GM12878 (cell line): ENCODE results near the gene PRKG1. TPM values are rescaled to one million over a fixed set of nuclear protein-coding genes. Genes with fewer than 3 reads are reported as not detected.

ENCODE experiments used
- ATAC-seq: fragments of 200-7000 bp; cut with Tn5 transposase; 3 replicates; pipeline ENCODE4 v1.9.1; 2020; ENCODE audit warnings: mild to moderate bottlenecking, moderate library complexity
- BruUV-seq: library from RNA; stranded (reverse); fragments of 400-500 nt; replicated peaks from 2 replicates; lab custom pipeline; 2021; lab: Mats Ljungman, UMichigan
- CTCF ChIA-PET: fragments of 300-600 bp; sonication (Branson Sonifier 250); formaldehyde crosslinking; extraction: SDS; loops from one replicate; lab custom pipeline; 2021; ENCODE audit warnings: inconsistent platforms; lab: Yijun Ruan, JAX
- POLR2A ChIA-PET: fragments of 350-600 bp; formaldehyde crosslinking; extraction: SDS; loops from one replicate; lab custom pipeline; 2021; ENCODE audit warnings: inconsistent platforms; lab: Charles Lee
- RAD21 ChIA-PET: fragments of 300-600 bp; sonication (Branson Sonifier 250); formaldehyde crosslinking; loops from one replicate; lab custom pipeline; 2023; ENCODE audit warnings: antibody characterized with exemption; ENCODE audit not compliant: unreplicated experiment; lab: Charles Lee
- SMC1A ChIA-PET: fragments of 300-600 bp; sonication (Branson Sonifier 250); formaldehyde crosslinking; loops from one replicate; lab custom pipeline; 2023; ENCODE audit not compliant: unreplicated experiment, uncharacterized antibody; lab: Charles Lee
- DNase-seq: peaks from one replicate; pipeline ENCODE4 v3.0.0-alpha.2; 2011; ENCODE audit warnings: low read depth, low spot score
- FAIRE-seq: peaks from 3 replicates; lab custom pipeline; 2011; peaks lifted over from hg19 to GRCh38; lab: Jason Lieb, UNC
- H2AFZ ChIP-seq: 2 replicates; pipeline ENCODE4 v1.6.0; 2011; ENCODE audit warnings: low read depth, low read length, control low read depth; ENCODE audit not compliant: control insufficient read depth
- H3K27ac ChIP-seq: 2 replicates; pipeline ENCODE4 v1.5.1; 2011; ENCODE audit warnings: control low read depth; ENCODE audit not compliant: control insufficient read depth, insufficient read depth
- H3K27me3 ChIP-seq, 2 experiments: replicated peaks in 1 of 2; 2 replicates each; pipeline versions ENCODE4 v1.6.0 to v1.6.1; 2011; ENCODE audit warnings: low read length in 1 of 2; ENCODE audit not compliant: control insufficient read depth in 2 of 2, insufficient read depth in 2 of 2
- H3K36me3 ChIP-seq, 2 experiments: 2 replicates each; pipeline ENCODE4 v1.5.1; 2011; ENCODE audit warnings: low read length in 1 of 2; ENCODE audit not compliant: control insufficient read depth in 2 of 2, insufficient read depth in 2 of 2
- H3K4me1 ChIP-seq: 2 replicates; pipeline ENCODE4 v1.6.1; 2011; ENCODE audit warnings: mild to moderate bottlenecking, low read length, moderate library complexity, mixed read lengths; ENCODE audit not compliant: control insufficient read depth, insufficient read depth
- H3K4me2 ChIP-seq: 2 replicates; pipeline ENCODE4 v1.6.0; 2011; ENCODE audit warnings: control low read depth; ENCODE audit not compliant: control insufficient read depth, insufficient read depth
- H3K4me3 ChIP-seq: fragments of 200-600 bp; sonication (generic); 2 replicates; pipeline ENCODE4 v1.5.1; 2016
- H3K79me2 ChIP-seq: 2 replicates; pipeline ENCODE4 v1.6.0; 2011; ENCODE audit warnings: low read length; ENCODE audit not compliant: control insufficient read depth, insufficient read depth
- H3K9ac ChIP-seq: 2 replicates; pipeline ENCODE4 v1.8.0; 2011; ENCODE audit warnings: low read length, control low read depth, mixed read lengths; ENCODE audit not compliant: control insufficient read depth, insufficient read depth
- H3K9me3 ChIP-seq: replicated peaks from 3 replicates; pipeline ENCODE4 v1.5.1; 2011; ENCODE audit warnings: mild to moderate bottlenecking, low read length; ENCODE audit not compliant: control insufficient read depth, insufficient read depth
- H4K20me1 ChIP-seq: 2 replicates; pipeline ENCODE4 v1.6.0; 2011; ENCODE audit not compliant: control insufficient read depth, insufficient read depth
- FOS ChIP-seq: IDR thresholded peaks from 3 replicates; pipeline ENCODE4 v1.6.1; 2011; ENCODE audit warnings: borderline replicate concordance; ENCODE audit not compliant: insufficient read length; ENCODE audit errors: extremely low read depth
- HDAC6 ChIP-seq: fragments of 200-600 bp; sonication (generic); IDR thresholded peaks from one replicate; pipeline ENCODE4 v1.8.0; 2017; ENCODE audit warnings: antibody characterized with exemption; ENCODE audit not compliant: unreplicated experiment
- KAT2A ChIP-seq: conservative IDR thresholded peaks from 2 replicates; pipeline ENCODE4 v1.6.1; 2011; ENCODE audit warnings: low read depth, low read length; ENCODE audit not compliant: control insufficient read depth
- MEF2A ChIP-seq: IDR thresholded peaks from 2 replicates; pipeline ENCODE4 v1.6.1; 2011; ENCODE audit warnings: low read depth, mild to moderate bottlenecking, low read length, moderate library complexity; ENCODE audit not compliant: insufficient read depth
- MYC ChIP-seq: IDR thresholded peaks from 2 replicates; pipeline ENCODE4 v1.6.1; 2011; ENCODE audit warnings: mild to moderate bottlenecking, low read length, moderate library complexity, inconsistent platforms; ENCODE audit not compliant: insufficient read depth, insufficient replicate concordance, insufficient read length, severe bottlenecking
- NBN ChIP-seq: fragments of 450-650 bp; IDR thresholded peaks from 2 replicates; pipeline ENCODE4 v1.6.1; 2016
- PAX8 ChIP-seq: fragments of 450-650 bp; IDR thresholded peaks from 2 replicates; pipeline ENCODE4 v1.6.1; 2017; ENCODE audit warnings: mild to moderate bottlenecking, moderate library complexity
- RBBP5 ChIP-seq: fragments of 200-600 bp; sonication (generic); conservative IDR thresholded peaks from 2 replicates; pipeline ENCODE4 v1.6.1; 2016
- SMARCA5 ChIP-seq: fragments of 450-650 bp; IDR thresholded peaks from 2 replicates; pipeline ENCODE4 v1.6.1; 2017; ENCODE audit warnings: mild to moderate bottlenecking
- SREBF2 ChIP-seq: IDR thresholded peaks from 2 replicates; pipeline ENCODE4 v1.6.1; 2012; ENCODE audit warnings: mild to moderate bottlenecking, low read length
- SUZ12 ChIP-seq: fragments of 200-600 bp; sonication (generic); IDR thresholded peaks from one replicate; pipeline ENCODE4 v1.6.1; 2018; ENCODE audit warnings: antibody characterized with exemption, mild to moderate bottlenecking; ENCODE audit not compliant: unreplicated experiment
- ZNF274 ChIP-seq: IDR thresholded peaks from one replicate; pipeline ENCODE4 v1.8.0; 2011; ENCODE audit not compliant: insufficient read length, insufficient read depth
- ZZZ3 ChIP-seq: IDR thresholded peaks from 2 replicates; pipeline ENCODE4 v1.6.1; 2011; ENCODE audit warnings: low read depth; ENCODE audit not compliant: control insufficient read depth, insufficient read length
- WGBS: methylation state at CpG from one replicate; pipeline ENCODE4 v1.1.6; 2016; ENCODE audit warnings: low lambda C conversion rate; ENCODE audit not compliant: insufficient replicate concordance, insufficient coverage; ENCODE audit errors: missing lambda C conversion rate; 5-methylcytosine and 5-hydroxymethylcytosine counted together
- in situ Hi-C: fragments of 300-500 bp; cut with MboI; formaldehyde crosslinking; loops from 9 replicates; pipeline ENCODE4 v1.14.3; 2018; ENCODE audit warnings: mixed read lengths
- intact Hi-C: fragments of 100-400 bp; cut with micrococcal nuclease; formaldehyde crosslinking; loops from one replicate; pipeline ENCODE4 v1.14.2; 2022; ENCODE audit not compliant: unreplicated experiment
- polyA plus RNA-seq, 11 experiments: library from polyadenylated mRNA; depleted of rRNA in 4 of 11; unstranded in 6 of 11; stranded (reverse) in 5 of 11; fragments of >200 nt; fragmentation: Nextera tagmentation in 4 of 11; fragmentation: Illumina TruSeq in 1 of 11; extraction: Ambion mirVana in 4 of 11; extraction: Trizol in 1 of 11; gene quantifications; 1 replicate in 1 of 11; 2 replicates in 10 of 11; pipeline versions ENCODE4 v1.2.1 to v1.2.3, GENCODE V29; 2011 to 2016; ENCODE audit warnings: inconsistent platforms in 2 of 11, missing spikeins in 2 of 11, low read depth in 1 of 11
- total RNA-seq, 4 experiments: library from RNA; depleted of rRNA in 3 of 4; stranded (reverse); fragments of >200 nt in 3 of 4; fragmentation: Illumina TruSeq in 1 of 4; extraction: Trizol in 1 of 4; gene quantifications; 2 replicates each; pipeline versions ENCODE4 v1.2.1 to v1.2.3, GENCODE V29; 2013 to 2021
- TF ChIP-seq, protein P1 (sequence below): IDR thresholded peaks from 2 replicates; pipeline ENCODE4 v1.6.1; 2011; ENCODE audit warnings: borderline replicate concordance, low read depth, mild to moderate bottlenecking, moderate library complexity, mixed read lengths, low read length; ENCODE audit not compliant: insufficient read depth; ENCODE audit errors: extremely low read length
- TF ChIP-seq, protein P2 (sequence below): fragments of 450-650 bp; IDR thresholded peaks from 2 replicates; pipeline ENCODE4 v1.6.1; 2016; ENCODE audit warnings: mild to moderate bottlenecking
- TF ChIP-seq, protein P3 (sequence below): fragments of 450-650 bp; IDR thresholded peaks from 2 replicates; pipeline ENCODE4 v1.6.1; 2017; ENCODE audit warnings: mild to moderate bottlenecking, moderate library complexity
- TF ChIP-seq, protein P4 (sequence below): IDR thresholded peaks from 2 replicates; pipeline ENCODE4 v1.6.1; 2011; ENCODE audit warnings: mild to moderate bottlenecking, low read depth, low read length, moderate library complexity; ENCODE audit not compliant: insufficient replicate concordance

The PRKG1 gene
- total and polyA plus RNA-seq, 10 of the 15 experiments (the other 5 are each of a cell fraction or from before 2014, with no cell fraction given): 0.04 to 0.05 TPM; not detected in 8

DNA sequence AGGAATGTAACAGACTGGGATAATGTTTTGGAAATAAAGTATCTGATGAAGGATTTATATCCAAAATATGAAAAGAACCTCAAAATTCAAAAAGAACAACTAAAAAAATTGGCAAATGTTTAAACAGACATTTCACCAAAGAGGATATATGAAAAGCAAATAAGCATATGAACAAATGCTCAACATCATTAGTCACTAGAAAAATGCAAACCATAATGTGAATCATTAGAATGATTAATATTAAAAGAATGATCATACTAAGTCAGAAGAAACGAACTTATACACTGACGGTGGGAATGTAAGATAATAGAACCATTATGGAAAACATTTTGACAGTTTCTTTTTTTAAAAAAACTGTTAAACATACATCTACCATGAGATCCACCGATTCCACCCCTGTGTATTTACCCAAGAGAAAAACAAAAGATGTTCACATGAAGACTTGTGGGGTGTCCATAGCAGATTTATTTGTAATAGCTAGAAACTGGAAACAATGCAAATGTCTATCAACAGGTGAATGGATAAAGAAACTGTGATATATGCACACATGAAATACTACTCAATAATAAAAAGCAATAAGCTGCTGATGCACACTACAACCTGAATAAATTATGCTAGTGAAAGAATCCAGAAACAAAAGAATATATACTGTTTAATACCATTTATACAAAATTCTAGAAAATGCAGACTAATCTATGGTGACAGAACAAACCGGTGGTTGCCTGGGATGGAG lies 35.7 kb downstream of the PRKG1 start:
- DNase-seq (no peak), FAIRE-seq (no peak), ATAC-seq (no peak)
- no peak overlapping the region for H3K27ac ChIP-seq
- WGBS: 30% methylated on average over 4 of the region's 4 CpGs
- H3K4me3 ChIP-seq: no peak overlapping the region
- no peak overlapping the region for H3K9ac ChIP-seq
- H2AFZ ChIP-seq: no peak overlapping the region
- H3K27me3 ChIP-seq: no peaks in the 10 kb centered on the region
- in situ Hi-C loops (no loop called here), intact Hi-C loops (no loop called here)
- H3K4me2 ChIP-seq: no peak overlapping the region
- no peaks in the 10 kb centered on the region for H4K20me1 ChIP-seq
- POLR2A ChIA-PET: no interaction called here
- H3K79me2 ChIP-seq: no peaks in the 10 kb centered on the region
- no peaks in the 10 kb centered on the region for H3K9me3 ChIP-seq
- SMC1A ChIA-PET: interaction anchor here (0.6 to 1.4 kb wide), 2 partner anchors 22 to 185 kb away, joined by 4 read pairs; no protein-coding TSS in a partner anchor
- RAD21 ChIA-PET: no interaction called here
- H3K36me3 ChIP-seq: no peaks in the 10 kb centered on the region
- BruUV-seq: no TSS peak
- CTCF ChIA-PET: no interaction called here
- no peaks in the 10 kb centered on the region for H3K4me1 ChIP-seq
- TF ChIP-seq KAT2A (no peak), MEF2A (no peak), MYC (no peak), SMARCA5 (no peak), FOS (no peak), ZZZ3 (no peak), HDAC6 (no peak), SREBF2 (no peak), ZNF274 (no peak), NBN (no peak), SUZ12 (no peak), RBBP5 (no peak), PAX8 (no peak)
- TF ChIP-seq, protein P1, sequence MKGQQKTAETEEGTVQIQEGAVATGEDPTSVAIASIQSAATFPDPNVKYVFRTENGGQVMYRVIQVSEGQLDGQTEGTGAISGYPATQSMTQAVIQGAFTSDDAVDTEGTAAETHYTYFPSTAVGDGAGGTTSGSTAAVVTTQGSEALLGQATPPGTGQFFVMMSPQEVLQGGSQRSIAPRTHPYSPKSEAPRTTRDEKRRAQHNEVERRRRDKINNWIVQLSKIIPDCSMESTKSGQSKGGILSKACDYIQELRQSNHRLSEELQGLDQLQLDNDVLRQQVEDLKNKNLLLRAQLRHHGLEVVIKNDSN: no peak
- TF ChIP-seq, protein P2, sequence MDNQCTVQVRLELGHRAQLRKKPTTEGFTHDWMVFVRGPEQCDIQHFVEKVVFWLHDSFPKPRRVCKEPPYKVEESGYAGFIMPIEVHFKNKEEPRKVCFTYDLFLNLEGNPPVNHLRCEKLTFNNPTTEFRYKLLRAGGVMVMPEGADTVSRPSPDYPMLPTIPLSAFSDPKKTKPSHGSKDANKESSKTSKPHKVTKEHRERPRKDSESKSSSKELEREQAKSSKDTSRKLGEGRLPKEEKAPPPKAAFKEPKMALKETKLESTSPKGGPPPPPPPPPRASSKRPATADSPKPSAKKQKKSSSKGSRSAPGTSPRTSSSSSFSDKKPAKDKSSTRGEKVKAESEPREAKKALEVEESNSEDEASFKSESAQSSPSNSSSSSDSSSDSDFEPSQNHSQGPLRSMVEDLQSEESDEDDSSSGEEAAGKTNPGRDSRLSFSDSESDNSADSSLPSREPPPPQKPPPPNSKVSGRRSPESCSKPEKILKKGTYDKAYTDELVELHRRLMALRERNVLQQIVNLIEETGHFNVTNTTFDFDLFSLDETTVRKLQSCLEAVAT: no peak
- TF ChIP-seq, protein P3, sequence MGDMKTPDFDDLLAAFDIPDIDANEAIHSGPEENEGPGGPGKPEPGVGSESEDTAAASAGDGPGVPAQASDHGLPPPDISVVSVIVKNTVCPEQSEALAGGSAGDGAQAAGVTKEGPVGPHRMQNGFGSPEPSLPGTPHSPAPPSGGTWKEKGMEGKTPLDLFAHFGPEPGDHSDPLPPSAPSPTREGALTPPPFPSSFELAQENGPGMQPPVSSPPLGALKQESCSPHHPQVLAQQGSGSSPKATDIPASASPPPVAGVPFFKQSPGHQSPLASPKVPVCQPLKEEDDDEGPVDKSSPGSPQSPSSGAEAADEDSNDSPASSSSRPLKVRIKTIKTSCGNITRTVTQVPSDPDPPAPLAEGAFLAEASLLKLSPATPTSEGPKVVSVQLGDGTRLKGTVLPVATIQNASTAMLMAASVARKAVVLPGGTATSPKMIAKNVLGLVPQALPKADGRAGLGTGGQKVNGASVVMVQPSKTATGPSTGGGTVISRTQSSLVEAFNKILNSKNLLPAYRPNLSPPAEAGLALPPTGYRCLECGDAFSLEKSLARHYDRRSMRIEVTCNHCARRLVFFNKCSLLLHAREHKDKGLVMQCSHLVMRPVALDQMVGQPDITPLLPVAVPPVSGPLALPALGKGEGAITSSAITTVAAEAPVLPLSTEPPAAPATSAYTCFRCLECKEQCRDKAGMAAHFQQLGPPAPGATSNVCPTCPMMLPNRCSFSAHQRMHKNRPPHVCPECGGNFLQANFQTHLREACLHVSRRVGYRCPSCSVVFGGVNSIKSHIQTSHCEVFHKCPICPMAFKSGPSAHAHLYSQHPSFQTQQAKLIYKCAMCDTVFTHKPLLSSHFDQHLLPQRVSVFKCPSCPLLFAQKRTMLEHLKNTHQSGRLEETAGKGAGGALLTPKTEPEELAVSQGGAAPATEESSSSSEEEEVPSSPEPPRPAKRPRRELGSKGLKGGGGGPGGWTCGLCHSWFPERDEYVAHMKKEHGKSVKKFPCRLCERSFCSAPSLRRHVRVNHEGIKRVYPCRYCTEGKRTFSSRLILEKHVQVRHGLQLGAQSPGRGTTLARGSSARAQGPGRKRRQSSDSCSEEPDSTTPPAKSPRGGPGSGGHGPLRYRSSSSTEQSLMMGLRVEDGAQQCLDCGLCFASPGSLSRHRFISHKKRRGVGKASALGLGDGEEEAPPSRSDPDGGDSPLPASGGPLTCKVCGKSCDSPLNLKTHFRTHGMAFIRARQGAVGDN: no peak
- TF ChIP-seq, protein P4, sequence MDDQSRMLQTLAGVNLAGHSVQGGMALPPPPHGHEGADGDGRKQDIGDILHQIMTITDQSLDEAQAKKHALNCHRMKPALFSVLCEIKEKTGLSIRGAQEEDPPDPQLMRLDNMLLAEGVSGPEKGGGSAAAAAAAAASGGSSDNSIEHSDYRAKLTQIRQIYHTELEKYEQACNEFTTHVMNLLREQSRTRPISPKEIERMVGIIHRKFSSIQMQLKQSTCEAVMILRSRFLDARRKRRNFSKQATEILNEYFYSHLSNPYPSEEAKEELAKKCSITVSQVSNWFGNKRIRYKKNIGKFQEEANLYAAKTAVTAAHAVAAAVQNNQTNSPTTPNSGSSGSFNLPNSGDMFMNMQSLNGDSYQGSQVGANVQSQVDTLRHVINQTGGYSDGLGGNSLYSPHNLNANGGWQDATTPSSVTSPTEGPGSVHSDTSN: no peak
